GM12801 (cell line): Measurements from ENCODE around the gene CORO1C.

Experiments used
- TF ChIP-seq, protein P1 (sequence below): IDR thresholded peaks from one replicate; pipeline ENCODE4 v1.5.1; 2011; ENCODE audit warnings: control low read depth; ENCODE audit not compliant: insufficient read length; ENCODE audit errors: extremely low read depth

Gene CORO1C

DNA sequence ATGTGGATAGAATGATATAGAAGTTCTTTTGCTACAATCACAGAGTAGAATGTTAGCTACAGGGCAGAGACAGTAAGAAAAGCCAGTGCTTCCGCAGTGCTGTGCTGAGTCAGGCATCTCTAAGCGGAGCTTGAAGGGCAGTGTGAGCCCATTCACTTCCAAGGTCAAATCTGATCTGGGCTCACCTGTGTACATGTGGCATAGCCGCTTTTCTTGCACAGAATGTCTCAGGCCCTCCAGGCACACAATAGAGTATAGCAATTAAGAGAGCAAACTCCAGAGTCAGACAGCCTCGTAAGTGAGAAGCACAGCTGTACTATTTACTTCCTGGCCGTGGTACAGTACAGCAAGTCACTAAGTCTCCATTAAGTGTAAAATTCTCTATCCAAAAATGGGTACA is 26.8 kb downstream of the CORO1C start:
- TF ChIP-seq, protein P1, sequence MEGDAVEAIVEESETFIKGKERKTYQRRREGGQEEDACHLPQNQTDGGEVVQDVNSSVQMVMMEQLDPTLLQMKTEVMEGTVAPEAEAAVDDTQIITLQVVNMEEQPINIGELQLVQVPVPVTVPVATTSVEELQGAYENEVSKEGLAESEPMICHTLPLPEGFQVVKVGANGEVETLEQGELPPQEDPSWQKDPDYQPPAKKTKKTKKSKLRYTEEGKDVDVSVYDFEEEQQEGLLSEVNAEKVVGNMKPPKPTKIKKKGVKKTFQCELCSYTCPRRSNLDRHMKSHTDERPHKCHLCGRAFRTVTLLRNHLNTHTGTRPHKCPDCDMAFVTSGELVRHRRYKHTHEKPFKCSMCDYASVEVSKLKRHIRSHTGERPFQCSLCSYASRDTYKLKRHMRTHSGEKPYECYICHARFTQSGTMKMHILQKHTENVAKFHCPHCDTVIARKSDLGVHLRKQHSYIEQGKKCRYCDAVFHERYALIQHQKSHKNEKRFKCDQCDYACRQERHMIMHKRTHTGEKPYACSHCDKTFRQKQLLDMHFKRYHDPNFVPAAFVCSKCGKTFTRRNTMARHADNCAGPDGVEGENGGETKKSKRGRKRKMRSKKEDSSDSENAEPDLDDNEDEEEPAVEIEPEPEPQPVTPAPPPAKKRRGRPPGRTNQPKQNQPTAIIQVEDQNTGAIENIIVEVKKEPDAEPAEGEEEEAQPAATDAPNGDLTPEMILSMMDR = no peak

DNA sequence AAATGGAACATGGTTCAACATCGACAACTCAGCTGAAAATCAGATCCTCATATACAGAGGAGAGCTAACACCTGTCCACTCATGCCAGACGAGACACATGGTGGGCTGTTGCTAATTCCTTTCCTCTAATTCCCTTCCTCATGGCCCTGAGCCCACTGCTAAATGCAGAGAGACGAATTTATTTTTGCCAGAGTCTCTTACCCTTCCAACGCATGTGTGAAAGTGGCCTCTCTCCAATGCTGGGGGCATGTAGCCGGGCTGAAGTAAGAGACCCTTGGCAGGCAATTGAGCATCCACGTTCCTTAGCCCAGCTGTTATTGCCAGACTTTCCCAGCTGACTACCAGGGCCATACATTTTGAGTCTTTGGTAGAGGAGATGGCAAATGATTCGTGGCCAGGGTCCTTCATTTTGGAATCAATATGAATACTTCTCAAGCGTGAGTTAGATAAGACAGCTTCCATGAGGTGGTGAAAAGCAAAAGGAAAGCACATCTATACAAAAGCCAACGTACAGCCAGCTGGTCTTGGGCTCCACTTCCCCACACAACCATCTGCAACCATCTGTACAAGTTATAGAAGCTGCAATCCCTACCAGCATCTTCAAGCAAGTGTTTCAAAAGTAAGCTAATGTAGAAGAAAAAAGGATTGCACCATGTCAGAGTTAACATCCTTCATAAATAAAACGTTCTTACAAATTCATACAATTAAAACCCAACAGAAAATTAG is 28.6 kb downstream of the CORO1C start:
- TF ChIP-seq, protein P1 = no peak

DNA sequence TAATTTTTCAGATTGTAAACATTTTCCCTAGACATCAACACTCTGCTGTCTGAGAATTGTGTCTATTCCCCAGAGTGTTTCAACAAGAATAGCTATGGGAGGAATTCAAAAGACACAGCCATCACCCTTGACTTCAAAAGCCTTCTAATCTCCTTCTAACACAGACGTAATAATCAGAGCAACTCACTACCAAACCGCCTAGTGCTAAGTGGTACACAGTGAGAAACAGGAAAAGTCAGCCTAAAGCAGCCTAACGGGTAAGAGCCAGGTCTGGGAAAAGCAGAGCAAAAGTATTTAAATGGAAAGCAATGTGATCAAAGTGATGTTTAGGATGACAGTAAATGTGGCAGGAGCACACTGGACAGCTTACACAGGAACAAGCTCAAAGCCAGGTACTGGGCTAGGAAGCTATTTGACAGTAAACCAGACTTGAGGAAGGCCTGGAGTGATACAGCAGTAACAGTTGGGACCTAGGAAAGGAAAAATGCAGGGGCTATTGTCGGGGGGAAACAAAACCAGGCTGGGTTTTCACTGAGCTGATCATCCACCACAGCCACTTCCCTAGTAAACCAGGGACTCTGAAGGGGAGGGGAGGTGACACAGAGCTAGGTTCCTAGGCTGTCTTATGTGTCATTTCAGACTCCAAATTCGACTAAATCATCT is 29.4 kb downstream of the CORO1C start:
- TF ChIP-seq, protein P1 = no peak

- TF ChIP-seq, protein P1 = no peak
These were observed 30.3 kb downstream of the CORO1C start for GRCh38 chr12:108700833-108701541.

GRCh38 chr12:108699955-108700563 is 31.3 kb downstream of the CORO1C start:
- TF ChIP-seq, protein P1 = no peak

DNA sequence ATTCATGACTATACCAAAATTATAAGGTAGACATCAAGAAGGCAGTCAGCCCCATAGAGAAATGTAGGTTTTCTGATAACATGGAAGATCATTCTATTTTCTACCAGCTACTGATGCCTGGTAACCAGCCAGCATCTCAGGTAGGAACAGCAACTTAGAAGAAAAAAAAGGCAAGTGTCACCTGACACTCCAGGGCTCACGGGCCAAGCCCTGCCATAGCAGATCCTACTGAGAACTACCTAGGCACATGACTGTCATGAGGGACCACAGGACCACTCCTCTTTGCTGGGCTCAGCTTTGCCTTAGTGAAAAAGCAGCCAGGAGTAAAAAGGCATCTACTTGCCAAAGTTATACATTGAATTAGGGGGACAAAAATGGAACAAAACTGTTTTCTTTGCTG is 33.4 kb downstream of the CORO1C start:
- TF ChIP-seq, protein P1 = no peak

- TF ChIP-seq, protein P1 = no peak
These were observed 34.4 kb downstream of the CORO1C start for GRCh38 chr12:108696996-108697290.
